Effector memory CD4-positive, alpha-beta T cell (primary cell): ENCODE results near the gene NUDC.
"Not testable (repeated sequence)": the region's sequence is repeated elsewhere in the genome, so short reads cannot be mapped to it uniquely, and the experiment has no call there.

Source experiments
- DNase-seq, 3 donors: peaks; one replicate each; pipeline ENCODE4 v3.0.0-alpha.2; 2020
- H3K27ac ChIP-seq: 2 replicates; pipeline ENCODE4 v1.7.0; 2013; ENCODE audit warnings: mild to moderate bottlenecking, low read length, moderate library complexity; ENCODE audit not compliant: insufficient read depth, poor library complexity, severe bottlenecking
- H3K27me3 ChIP-seq: replicated peaks from 2 replicates; pipeline ENCODE4 v1.7.0; 2013; ENCODE audit warnings: mild to moderate bottlenecking, low read length; ENCODE audit not compliant: insufficient read depth, control insufficient read depth, poor library complexity, severe bottlenecking
- H3K36me3 ChIP-seq: 2 replicates; pipeline ENCODE4 v1.7.0; 2013; ENCODE audit warnings: mild to moderate bottlenecking, low read length, moderate library complexity; ENCODE audit not compliant: control insufficient read depth, insufficient read depth
- H3K4me1 ChIP-seq: 2 replicates; pipeline ENCODE4 v1.7.0; 2013; ENCODE audit warnings: low read length, mild to moderate bottlenecking; ENCODE audit not compliant: control insufficient read depth, insufficient read depth, poor library complexity, severe bottlenecking
- H3K4me3 ChIP-seq: 2 replicates; pipeline ENCODE4 v1.7.0; 2013; ENCODE audit warnings: low read length, low read depth, mild to moderate bottlenecking; ENCODE audit not compliant: insufficient read depth, poor library complexity, severe bottlenecking
- H3K9me3 ChIP-seq: 2 replicates; pipeline ENCODE4 v1.7.0; 2013; ENCODE audit warnings: mild to moderate bottlenecking, low read length, moderate library complexity; ENCODE audit not compliant: control insufficient read depth

NUDC gene

DNA sequence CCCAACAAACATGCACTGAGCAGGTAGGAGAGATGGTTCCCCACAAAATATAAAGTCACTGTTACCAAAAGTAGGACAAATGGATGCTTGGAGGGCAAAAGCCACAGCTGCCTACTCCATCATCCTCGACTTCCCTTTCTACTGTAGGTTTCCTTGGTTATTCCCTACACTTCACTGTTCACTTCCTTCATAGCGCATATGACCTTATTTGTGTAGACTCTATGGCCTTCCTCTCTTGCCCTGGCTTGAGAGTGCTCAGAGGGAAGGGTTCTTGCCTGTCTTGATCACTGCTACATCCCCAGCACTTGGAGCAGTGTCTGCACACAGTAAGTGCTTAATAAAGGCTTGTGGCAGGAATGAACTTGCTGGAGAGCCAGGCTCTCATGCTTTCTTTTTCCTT, 57.4 kb downstream of the NUDC start:
- no peaks in the 10 kb centered on the region for H3K36me3 ChIP-seq
- H3K27me3 ChIP-seq = no peaks in the 10 kb centered on the region
- no peaks in the 10 kb centered on the region for H3K9me3 ChIP-seq
- H3K27ac ChIP-seq = no peak overlapping the region
- DNase-seq = no peak
- H3K4me1 ChIP-seq = no peaks in the 10 kb centered on the region
- H3K4me3 ChIP-seq = no peak overlapping the region

DNA sequence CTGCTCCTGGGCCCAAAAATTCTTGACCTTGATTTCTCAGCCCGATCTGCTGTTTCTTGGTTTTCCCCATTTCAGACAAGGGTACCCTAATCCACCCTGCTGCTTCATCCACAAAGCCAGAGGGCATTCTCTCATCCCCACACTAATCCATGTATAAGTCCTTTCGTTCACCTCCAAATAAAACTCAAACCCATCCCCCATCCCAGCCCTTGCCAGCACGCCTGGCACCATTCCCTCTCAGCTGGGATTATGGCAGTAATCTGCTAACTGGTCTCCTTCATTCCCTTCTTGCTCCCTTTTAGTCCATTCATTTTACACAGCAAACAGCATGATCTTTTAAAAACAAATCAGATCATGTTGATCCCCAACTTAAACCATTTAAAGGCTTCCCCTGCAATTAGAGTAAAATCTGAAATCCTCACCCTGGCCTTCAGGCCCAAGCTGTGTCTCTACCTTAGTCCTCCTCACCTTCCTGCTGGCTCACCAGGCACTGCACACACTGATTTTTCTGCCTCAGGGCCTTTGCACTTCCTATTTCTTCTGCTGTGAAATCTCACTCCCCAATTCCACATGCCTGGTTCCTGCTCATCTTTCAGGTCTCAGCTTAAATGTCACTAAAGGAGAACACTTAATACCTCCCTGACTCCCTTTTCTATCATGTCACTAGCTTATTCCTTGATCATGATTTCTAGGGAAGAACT, 59.8 kb downstream of the NUDC start:
- no peaks in the 10 kb centered on the region for H3K4me1 ChIP-seq
- no peak overlapping the region for H3K27ac ChIP-seq
- H3K4me3 ChIP-seq = no peak overlapping the region
- no peaks in the 10 kb centered on the region for H3K9me3 ChIP-seq
- no peak for DNase-seq
- H3K36me3 ChIP-seq = no peaks in the 10 kb centered on the region
- H3K27me3 ChIP-seq = no peaks in the 10 kb centered on the region

DNA sequence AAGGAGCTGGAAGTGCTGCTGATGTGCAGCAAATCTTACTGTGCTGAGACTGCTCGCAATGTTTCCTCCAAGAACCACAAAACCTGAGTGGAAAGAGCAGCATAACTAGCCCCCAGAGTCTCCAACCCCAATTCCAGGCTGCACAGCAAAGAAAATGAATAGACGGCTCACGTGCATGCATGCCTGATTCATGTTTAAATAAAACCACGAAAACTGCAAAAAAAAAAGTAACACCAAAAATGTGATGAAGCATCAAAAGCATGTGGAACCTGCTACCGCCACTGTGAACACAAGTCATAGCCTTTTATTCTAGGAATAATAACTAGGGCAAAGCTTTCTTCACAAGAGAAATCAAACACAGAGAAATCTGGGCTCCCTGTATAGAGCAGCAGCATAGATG, 62.3 kb downstream of the NUDC start:
- Histone ChIP-seq H3K27ac (no peak overlapping the region), H3K36me3 (no peaks in the 10 kb centered on the region), H3K4me1 (no peaks in the 10 kb centered on the region), H3K9me3 (no peaks in the 10 kb centered on the region), H3K4me3 (no peak overlapping the region), H3K27me3 (no peaks in the 10 kb centered on the region)
- no peak for DNase-seq

DNA sequence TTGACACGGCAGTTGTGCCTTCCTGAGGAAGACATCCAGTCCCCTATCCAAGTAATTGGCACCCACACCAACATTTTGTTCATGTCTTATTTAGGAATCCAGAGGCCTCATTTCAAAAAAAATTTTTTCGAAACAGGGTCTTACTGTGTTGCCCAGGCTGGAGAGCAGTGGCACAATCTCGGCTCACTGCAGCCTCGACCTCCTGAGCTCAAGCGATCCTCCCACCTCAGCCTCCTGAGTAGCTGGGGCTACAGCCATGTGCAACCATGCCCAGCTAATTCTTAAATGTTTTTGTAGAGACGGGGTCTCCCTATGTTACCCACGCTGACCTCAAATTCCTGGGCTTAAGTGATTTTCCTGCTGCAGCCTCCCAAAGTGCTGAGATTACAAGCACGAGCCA, 62.7 kb downstream of the NUDC start:
- Histone ChIP-seq H3K9me3 (no peaks in the 10 kb centered on the region), H3K27ac (no peak overlapping the region), H3K4me3 (no peak overlapping the region), H3K27me3 (no peaks in the 10 kb centered on the region), H3K36me3 (no peaks in the 10 kb centered on the region), H3K4me1 (no peaks in the 10 kb centered on the region)
- DNase-seq = no peak

DNA sequence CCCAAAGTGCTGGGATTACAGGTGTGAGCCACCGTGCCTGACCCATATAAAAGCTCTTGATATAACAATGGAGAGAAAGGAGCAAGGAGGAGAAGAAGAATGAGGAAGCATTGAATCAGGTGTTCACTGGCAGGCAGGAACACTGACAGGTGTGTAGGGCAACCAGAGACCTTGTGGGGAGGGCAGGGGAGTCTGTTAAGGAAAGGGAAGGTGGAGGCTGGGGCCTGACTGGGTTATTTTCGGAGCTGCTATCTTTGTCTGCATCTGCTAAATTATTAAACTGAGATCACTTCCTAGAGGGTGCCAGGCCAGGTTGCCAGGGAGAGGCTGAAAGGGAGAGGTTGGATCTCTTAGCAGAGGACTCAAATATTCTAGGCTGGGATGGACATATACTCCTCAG, 65.1 kb downstream of the NUDC start:
- no peaks in the 10 kb centered on the region for H3K27me3 ChIP-seq
- H3K4me1 ChIP-seq = no peaks in the 10 kb centered on the region
- DNase-seq = no peak
- no peaks in the 10 kb centered on the region for H3K36me3 ChIP-seq
- H3K9me3 ChIP-seq = no peaks in the 10 kb centered on the region
- no peak overlapping the region for H3K4me3 ChIP-seq
- no peak overlapping the region for H3K27ac ChIP-seq

DNA sequence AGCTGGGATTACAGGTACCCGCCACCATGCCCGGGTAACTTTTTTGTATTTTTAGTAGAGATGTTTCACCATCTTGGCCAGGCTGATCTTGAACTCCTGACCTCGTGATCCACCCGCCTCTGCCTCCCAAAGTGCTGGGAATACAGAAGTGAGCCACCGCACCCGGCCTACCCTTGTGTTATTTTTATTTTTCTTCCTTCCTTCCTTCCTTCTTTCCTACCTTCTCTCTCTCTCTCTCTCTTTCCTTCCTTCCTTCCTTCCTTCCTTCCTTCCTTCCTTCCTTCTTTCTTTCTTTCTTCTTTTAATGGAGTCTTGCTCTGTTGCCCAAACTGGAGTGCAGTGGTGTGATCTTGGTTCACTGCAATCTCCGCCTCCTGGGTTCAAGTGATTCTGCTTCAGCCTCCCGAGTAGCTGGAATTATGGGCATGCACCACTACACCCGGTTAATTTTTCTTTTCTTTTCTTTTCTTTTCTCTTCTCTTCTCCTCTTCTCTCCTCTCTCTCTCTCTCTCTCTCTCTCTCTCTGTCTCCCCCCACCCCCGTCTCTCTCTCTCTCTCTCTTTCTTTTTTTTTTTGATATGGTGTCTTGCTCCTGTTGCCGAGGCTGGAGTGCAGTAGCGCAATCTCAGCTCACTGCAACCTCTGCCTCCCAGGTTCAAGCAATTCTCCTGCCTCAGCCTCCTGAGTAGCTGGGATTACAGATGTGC, 68.0 kb downstream of the NUDC start:
- not testable (repeated sequence) for DNase-seq, H3K36me3 ChIP-seq, H3K9me3 ChIP-seq, H3K4me3 ChIP-seq, H3K27me3 ChIP-seq, H3K4me1 ChIP-seq, H3K27ac ChIP-seq

DNA sequence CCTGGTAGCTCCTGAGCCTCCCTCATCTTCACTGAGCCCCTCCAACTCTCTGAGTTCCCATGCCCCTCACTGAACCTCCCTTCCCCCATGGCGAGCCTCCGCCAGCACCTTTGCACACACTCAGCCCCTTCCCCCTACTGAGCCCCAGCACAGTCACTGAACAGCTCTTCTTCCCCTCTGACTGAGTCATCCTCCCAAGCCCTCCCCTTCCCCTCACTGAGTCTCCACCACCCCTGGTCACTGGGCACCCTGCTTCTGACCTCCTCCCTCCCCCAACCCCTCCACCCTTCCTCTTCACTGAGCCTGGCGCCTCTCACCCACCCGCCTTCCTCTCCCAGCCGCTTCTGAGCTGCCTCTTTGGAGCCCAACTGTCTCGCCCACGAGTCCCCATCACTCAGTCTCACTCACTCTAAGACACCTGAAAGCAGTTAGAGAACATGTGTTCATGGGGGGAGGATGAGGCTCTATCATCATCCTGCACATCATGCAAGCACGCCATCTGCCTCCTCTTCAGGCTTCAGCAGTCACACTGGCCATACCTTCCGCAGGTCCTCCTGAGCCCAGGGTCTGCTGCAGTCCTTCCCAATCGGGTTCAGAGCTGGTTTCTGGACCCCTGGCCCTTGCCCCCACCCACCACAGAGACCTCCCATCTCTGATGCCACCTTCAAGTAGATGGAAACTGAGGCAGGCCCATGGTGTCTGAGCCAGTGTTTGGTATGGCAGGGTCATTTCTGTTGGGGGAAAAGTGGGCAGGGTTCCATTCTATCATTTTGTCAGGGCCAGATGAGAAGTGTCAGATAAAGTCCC, 70.0 kb downstream of the NUDC start:
- peaks cover 10% of the 10 kb centered on the region for H3K4me1 ChIP-seq
- H3K27ac ChIP-seq = no peak overlapping the region
- H3K4me3 ChIP-seq = no peak overlapping the region
- peaks cover 18% of the 10 kb centered on the region for H3K27me3 ChIP-seq
- no peaks in the 10 kb centered on the region for H3K36me3 ChIP-seq
- no peaks in the 10 kb centered on the region for H3K9me3 ChIP-seq
- no peak for DNase-seq

DNA sequence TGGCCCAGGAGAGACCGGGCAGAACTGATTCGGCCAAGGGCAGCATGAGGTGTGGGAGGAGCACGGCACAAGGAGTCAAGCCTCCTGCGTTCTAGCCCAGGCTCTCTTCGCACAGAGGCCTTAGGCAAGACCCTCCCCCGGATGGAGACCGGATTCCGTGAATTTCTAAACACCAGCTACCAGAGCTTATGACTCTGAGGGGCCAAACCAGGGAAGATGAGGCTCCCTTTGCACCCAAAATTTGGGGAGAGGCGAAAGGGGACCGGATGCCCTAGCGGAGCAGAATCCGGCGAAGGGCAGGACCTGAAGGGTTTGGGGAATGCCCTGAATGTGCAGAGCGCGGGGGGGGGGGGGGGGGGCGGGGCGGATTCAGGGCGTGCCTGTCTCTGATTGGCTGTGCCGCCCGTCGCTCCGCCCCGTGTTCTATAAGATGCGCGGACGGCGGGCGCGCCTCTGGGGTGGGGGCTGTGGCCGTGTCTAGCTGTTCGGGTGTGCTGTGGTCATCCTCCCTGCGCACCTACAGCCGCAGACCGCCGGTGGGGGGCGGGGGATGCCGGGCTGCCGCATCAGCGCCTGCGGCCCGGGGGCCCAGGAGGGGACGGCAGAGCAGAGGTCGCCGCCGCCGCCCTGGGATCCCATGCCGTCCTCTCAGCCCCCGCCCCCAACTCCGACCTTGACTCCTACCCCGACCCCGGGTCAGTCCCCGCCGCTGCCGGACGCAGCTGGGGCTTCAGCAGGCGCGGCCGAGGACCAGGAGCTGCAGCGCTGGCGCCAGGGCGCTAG, 71.9 kb downstream of the NUDC start, which contains the start of gene TRNP1:
Gene TRNP1, plus strand, starts transcription at position 456 of the 783 bp plus-strand sequence. Its CDS starts 95 bp downstream, at position 551.
- peak; percentile 60 to 61 (median 60) for DNase-seq
- Histone ChIP-seq H3K36me3 (no peaks in the 10 kb centered on the region), H3K27ac (no peak within 1 kb of the TSS), H3K9me3 (no peaks in the 10 kb centered on the region), H3K4me3 (peak within 1 kb of the TSS; percentile 57), H3K27me3 (peaks cover 23% of the 10 kb centered on the region), H3K4me1 (peaks cover 15% of the 10 kb centered on the region)

DNA sequence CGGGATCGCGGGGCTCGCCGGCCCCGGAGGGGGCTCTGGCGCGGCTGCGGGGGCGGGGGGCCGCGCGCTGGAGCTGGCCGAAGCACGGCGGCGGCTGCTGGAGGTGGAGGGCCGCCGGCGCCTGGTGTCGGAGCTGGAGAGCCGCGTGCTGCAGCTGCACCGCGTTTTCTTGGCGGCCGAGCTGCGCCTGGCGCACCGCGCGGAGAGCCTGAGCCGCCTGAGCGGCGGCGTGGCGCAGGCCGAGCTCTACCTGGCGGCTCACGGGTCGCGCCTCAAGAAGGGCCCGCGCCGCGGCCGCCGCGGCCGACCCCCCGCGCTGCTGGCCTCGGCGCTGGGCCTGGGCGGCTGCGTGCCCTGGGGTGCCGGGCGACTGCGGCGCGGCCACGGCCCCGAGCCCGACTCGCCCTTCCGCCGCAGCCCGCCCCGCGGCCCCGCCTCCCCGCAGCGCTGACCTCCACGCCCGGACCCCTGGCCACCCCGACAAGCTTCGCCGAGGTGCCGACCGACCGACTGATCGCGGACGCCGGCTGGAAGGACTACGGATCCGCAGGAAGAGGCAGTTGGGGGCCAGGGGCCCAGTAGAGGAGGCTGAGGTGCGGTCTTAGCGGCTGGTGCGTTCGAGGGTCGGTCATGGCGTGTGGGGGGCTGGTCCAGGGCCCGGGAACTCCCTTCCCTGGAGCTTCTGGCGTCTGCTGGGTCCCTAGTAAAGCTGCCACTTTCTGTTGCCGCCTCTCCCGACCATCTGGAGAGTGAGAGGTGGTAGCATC, 72.7 kb downstream of the NUDC start:
- DNase-seq = no peak
- no peaks in the 10 kb centered on the region for H3K9me3 ChIP-seq
- H3K27me3 ChIP-seq = peaks cover 23% of the 10 kb centered on the region
- H3K27ac ChIP-seq = no peak overlapping the region
- peaks cover 15% of the 10 kb centered on the region for H3K4me1 ChIP-seq
- H3K36me3 ChIP-seq = no peaks in the 10 kb centered on the region
- H3K4me3 ChIP-seq = peak overlapping the region; percentile 57
